Calu3 (cell line): ENCODE measurements around the gene MOB3A. TPM values are rescaled to one million over a fixed set of nuclear protein-coding genes. Genes with fewer than 3 reads are reported as not detected.

Experiments used
- BruUV-seq: library from RNA; stranded (reverse); fragments of 400-500 nt; replicated peaks from 2 replicates; lab custom pipeline; 2021; lab: Mats Ljungman, UMichigan
- CTCF ChIA-PET: fragments of 300-600 bp; sonication (Branson Sonifier 250); formaldehyde crosslinking; loops from one replicate; lab custom pipeline; 2022; ENCODE audit warnings: antibody characterized with exemption; lab: Charles Lee
- DNase-seq: peaks from one replicate; pipeline ENCODE4 v3.0.0; 2022
- H3K27ac Mint-ChIP-seq: one replicate; pipeline ENCODE4 v1.8.0; 2022; ENCODE audit warnings: mixed read lengths; ENCODE audit not compliant: unreplicated experiment
- H3K27me3 Mint-ChIP-seq: one replicate; pipeline ENCODE4 v1.8.0; 2022; ENCODE audit warnings: mixed read lengths; ENCODE audit not compliant: unreplicated experiment
- H3K36me3 Mint-ChIP-seq: one replicate; pipeline ENCODE4 v1.8.0; 2022; ENCODE audit warnings: mild to moderate bottlenecking, moderate library complexity, mixed read lengths; ENCODE audit not compliant: insufficient read depth, unreplicated experiment
- H3K4me1 Mint-ChIP-seq: one replicate; pipeline ENCODE4 v1.8.0; 2022; ENCODE audit warnings: mild to moderate bottlenecking, low read depth, mixed read lengths; ENCODE audit not compliant: unreplicated experiment
- H3K4me3 Mint-ChIP-seq: one replicate; pipeline ENCODE4 v1.8.0; 2022; ENCODE audit warnings: mild to moderate bottlenecking, low read depth, moderate library complexity, mixed read lengths; ENCODE audit not compliant: unreplicated experiment
- H3K9me3 Mint-ChIP-seq: one replicate; pipeline ENCODE4 v1.8.0; 2022; ENCODE audit warnings: low read depth, mixed read lengths; ENCODE audit not compliant: unreplicated experiment
- intact Hi-C: fragments of 100-400 bp; cut with micrococcal nuclease; formaldehyde crosslinking; loops from one replicate; pipeline ENCODE4 v1.10.0; 2022; ENCODE audit not compliant: unreplicated experiment
- total RNA-seq: library from RNA; stranded (reverse); gene quantifications from 2 replicates; pipeline ENCODE4 v1.2.3, GENCODE V29; 2022
- TF ChIP-seq, protein P1 (sequence below): fragments of 200-600 bp; IDR thresholded peaks from one replicate; pipeline ENCODE4 v1.8.0; 2022; ENCODE audit warnings: antibody characterized with exemption; ENCODE audit not compliant: unreplicated experiment

Gene MOB3A
- total RNA-seq, 1 experiment from 2014 or later, result 15.8 TPM

DNA sequence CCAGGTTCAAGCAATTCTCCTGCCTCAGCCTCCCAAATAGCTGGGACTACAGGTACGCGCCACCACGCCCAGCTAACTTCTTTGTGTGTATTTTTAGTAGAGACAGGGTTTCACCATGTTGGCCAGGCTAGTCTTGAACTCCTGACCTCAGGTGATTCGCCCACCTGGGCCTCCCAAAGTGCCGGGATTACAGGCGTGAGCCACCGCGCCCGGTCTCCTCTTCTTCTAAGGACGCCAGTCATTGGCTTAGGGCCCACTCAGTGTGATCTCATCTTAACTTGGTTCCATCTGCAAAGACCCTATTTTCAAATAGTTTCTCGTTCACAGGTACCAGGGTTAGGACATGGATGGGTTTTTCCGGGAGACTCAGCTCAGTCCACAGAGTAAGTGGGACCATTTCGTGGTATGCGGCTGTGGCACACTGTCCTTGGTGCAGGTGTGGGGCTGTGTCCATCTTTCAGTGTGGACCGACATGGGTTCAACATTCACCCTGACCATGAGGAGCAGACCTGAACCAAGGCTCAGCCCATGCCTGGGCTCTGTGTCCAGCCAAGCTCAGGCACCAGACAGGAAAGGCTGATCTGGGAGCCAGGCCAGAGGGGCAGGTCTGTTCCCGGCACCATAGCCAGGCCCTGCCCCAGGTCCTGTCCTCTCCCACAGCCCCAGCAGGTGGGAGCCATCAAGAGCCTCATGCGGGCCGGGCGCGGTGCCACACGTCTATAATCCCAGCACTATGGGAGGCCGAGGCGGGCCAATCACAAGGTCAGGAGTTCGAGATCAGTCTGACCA, 42.3 kb downstream of the MOB3A start:
- CTCF ChIA-PET, result no interaction called here
- TF ChIP-seq, protein P1, sequence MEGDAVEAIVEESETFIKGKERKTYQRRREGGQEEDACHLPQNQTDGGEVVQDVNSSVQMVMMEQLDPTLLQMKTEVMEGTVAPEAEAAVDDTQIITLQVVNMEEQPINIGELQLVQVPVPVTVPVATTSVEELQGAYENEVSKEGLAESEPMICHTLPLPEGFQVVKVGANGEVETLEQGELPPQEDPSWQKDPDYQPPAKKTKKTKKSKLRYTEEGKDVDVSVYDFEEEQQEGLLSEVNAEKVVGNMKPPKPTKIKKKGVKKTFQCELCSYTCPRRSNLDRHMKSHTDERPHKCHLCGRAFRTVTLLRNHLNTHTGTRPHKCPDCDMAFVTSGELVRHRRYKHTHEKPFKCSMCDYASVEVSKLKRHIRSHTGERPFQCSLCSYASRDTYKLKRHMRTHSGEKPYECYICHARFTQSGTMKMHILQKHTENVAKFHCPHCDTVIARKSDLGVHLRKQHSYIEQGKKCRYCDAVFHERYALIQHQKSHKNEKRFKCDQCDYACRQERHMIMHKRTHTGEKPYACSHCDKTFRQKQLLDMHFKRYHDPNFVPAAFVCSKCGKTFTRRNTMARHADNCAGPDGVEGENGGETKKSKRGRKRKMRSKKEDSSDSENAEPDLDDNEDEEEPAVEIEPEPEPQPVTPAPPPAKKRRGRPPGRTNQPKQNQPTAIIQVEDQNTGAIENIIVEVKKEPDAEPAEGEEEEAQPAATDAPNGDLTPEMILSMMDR, result no peak
- no peak for DNase-seq
- BruUV-seq, result no TSS peak
- no peaks in the 10 kb centered on the region for H3K27me3 Mint-ChIP-seq
- H3K4me3 Mint-ChIP-seq, result no peak overlapping the region
- intact Hi-C loops, result no loop called here
- H3K9me3 Mint-ChIP-seq, result no peaks in the 10 kb centered on the region
- peaks cover 40% of the 10 kb centered on the region for H3K36me3 Mint-ChIP-seq
- no peaks in the 10 kb centered on the region for H3K4me1 Mint-ChIP-seq
- no peak overlapping the region for H3K27ac Mint-ChIP-seq

DNA sequence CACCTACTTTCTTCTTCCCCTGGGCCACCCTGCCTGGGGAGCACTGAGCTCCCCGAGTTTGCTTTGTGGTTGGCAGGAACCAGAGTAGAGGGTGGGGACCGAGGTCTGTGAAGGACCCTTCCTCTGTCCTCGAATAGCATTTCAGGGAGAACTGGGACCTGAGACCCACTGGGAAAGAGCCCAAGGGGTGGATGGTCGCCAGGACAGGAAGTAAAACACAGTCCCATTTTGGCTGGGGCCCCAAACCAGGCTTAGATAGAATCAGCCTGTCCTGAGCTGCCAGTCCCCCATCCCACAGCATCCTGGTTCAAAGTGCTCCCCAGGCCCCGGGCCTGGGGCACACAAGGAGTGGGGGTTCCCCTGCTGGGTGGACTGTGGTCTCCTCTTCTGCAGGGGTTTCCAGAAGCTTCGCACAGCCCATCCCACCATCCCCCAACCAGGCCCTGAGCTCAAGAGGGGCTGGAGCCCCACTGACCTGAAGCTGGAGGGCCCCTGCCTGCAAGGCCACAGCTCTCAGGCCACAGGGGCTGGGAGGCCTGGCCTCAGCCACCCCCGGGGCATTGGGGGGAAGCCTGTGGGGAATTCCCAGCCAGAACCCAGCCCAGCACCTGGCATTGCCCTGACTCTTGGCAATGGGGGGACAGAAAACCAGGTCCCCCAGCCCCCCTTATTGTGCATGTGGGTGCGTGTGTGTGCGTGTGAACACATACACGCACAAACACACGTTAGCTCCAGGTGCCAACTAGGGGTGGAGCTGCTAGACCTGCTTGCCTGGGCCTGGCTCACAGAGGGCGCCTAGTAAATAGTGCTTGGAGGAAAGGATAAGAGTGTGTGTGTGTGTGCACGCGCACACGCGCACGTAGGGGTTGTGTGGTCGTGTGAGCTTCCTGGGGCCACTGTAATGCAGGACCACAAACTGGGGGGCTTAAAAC, 44.1 kb downstream of the MOB3A start:
- intact Hi-C loops, result no loop called here
- DNase-seq, result no peak
- TF ChIP-seq, protein P1, result no peak
- Mint-ChIP-seq H3K36me3 (peaks cover 42% of the 10 kb centered on the region), H3K4me1 (no peaks in the 10 kb centered on the region), H3K9me3 (no peaks in the 10 kb centered on the region), H3K4me3 (peak overlapping the region; percentile 74), H3K27me3 (no peaks in the 10 kb centered on the region), H3K27ac (peak overlapping the region; percentile 90)
- no TSS peak for BruUV-seq
- CTCF ChIA-PET, result no interaction called here

DNA sequence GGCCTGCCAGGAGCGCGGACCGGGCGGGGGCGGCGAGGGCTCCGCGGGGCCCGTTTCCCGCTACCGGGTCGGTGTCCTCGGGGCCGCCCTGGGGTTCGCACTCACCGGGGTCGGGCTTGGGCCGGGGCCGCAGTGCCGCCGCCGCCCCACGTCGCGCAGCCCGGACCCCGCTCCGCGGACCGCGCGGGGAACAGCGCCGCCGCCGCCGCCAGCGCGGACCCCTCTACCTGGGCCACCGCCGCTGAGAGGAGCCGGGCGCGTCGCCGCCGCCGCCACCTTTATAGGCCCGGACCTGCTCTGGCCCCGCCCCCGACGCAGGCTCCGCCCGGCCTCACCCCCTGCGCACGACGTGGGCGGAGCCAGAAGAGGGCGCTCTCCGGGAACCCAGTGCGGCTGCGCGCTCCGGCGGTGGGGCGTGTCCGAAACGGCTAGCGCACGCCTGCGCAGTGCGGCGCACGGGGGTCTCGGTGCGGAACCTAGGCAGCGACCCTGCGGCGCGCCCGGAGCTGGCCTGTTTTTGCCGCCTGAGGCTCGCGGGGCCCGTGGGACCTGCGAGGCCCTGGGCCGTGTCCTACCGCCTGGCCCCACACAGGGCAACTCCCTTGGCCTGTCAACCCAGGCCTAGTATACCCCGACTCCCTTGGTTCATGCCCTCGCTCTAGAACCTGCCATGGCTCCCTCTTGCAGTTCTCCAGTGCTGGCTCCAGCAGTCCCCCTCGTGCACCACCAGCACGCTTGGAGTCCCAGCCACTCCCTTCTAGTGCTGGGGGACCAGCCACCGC, 44.9 kb downstream of the MOB3A start, which contains the start of gene MKNK2:
TSS of gene MKNK2 (minus strand) at position 254 of the 782 bp plus-strand sequence. CDS start 393 bp downstream, outside the sequence.
- no TSS peak for BruUV-seq
- no peaks in the 10 kb centered on the region for H3K4me1 Mint-ChIP-seq
- peak within 1 kb of the TSS; percentile 74 for H3K4me3 Mint-ChIP-seq
- H3K9me3 Mint-ChIP-seq, result no peaks in the 10 kb centered on the region
- TF ChIP-seq, protein P1, result no peak
- peak within 1 kb of the TSS; percentile 90 for H3K27ac Mint-ChIP-seq
- CTCF ChIA-PET, result no interaction called here
- intact Hi-C loops, result no loop called here
- no peaks in the 10 kb centered on the region for H3K27me3 Mint-ChIP-seq
- DNase-seq, result peak; percentile 90
- peaks cover 42% of the 10 kb centered on the region for H3K36me3 Mint-ChIP-seq
